Fibroblast of mammary gland (primary cell): ENCODE results near the gene ETV6.

ENCODE experiments used
- DNase-seq: peaks from one replicate; pipeline ENCODE4 v3.0.0-alpha.2; 2010; ENCODE audit warnings: low read depth
- H3K4me3 ChIP-seq: 2 replicates; pipeline ENCODE4 v1.5.1; 2011; ENCODE audit warnings: low read depth, mild to moderate bottlenecking, low read length, moderate library complexity; ENCODE audit not compliant: control insufficient read depth
- TF ChIP-seq, protein P1 (sequence below): conservative IDR thresholded peaks from 2 replicates; pipeline ENCODE4 v1.5.1; 2011; ENCODE audit warnings: low read depth, low read length, inconsistent platforms; ENCODE audit not compliant: control insufficient read depth, insufficient read depth

ETV6 gene

DNA sequence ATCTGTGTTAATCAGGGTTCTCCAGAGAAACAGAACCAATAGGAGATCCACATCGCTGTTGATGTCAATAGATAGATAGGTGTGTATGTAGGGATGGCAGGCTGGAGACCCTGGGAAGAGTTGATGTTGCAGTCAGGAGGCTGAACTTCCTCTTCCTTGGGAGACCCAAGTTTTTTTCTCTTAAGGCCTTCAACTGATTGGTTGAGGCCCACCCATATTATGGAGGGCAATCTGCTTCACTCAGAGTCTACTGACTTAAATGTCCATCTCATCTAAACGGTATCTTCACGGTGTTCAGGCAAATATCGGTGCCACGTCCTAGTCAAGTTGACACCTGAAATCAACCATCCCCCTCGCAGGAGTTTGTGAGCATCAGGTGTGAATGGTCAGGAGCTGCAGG lies 63.0 kb downstream of the ETV6 start:
- TF ChIP-seq, protein P1, sequence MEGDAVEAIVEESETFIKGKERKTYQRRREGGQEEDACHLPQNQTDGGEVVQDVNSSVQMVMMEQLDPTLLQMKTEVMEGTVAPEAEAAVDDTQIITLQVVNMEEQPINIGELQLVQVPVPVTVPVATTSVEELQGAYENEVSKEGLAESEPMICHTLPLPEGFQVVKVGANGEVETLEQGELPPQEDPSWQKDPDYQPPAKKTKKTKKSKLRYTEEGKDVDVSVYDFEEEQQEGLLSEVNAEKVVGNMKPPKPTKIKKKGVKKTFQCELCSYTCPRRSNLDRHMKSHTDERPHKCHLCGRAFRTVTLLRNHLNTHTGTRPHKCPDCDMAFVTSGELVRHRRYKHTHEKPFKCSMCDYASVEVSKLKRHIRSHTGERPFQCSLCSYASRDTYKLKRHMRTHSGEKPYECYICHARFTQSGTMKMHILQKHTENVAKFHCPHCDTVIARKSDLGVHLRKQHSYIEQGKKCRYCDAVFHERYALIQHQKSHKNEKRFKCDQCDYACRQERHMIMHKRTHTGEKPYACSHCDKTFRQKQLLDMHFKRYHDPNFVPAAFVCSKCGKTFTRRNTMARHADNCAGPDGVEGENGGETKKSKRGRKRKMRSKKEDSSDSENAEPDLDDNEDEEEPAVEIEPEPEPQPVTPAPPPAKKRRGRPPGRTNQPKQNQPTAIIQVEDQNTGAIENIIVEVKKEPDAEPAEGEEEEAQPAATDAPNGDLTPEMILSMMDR: no peak
- no peak overlapping the region for H3K4me3 ChIP-seq
- DNase-seq: no peak

GRCh38 chr12:11713202-11713601 lies 63.7 kb downstream of the ETV6 start:
- H3K4me3 ChIP-seq: no peak overlapping the region
- no peak for DNase-seq
- TF ChIP-seq, protein P1: no peak

GRCh38 chr12:11714626-11715025 lies 65.2 kb downstream of the ETV6 start:
- no peak for DNase-seq
- TF ChIP-seq, protein P1: no peak
- H3K4me3 ChIP-seq: no peak overlapping the region

GRCh38 chr12:11715621-11716020 lies 66.1 kb downstream of the ETV6 start:
- TF ChIP-seq, protein P1: no peak
- no peak overlapping the region for H3K4me3 ChIP-seq

GRCh38 chr12:11716794-11717518 lies 67.5 kb downstream of the ETV6 start:
- no peak overlapping the region for H3K4me3 ChIP-seq
- DNase-seq: peak; percentile 76
- TF ChIP-seq, protein P1: no peak

More at GRCh38 chr12:11715621-11716020, 66.1 kb downstream of the ETV6 start:
- no peak for DNase-seq

GRCh38 chr12:11717519-11717961 lies 68.1 kb downstream of the ETV6 start:
- no peak overlapping the region for H3K4me3 ChIP-seq
- peak; percentile 84 for DNase-seq
- TF ChIP-seq, protein P1: no peak
